Thymus (tissue), 11 donors: ENCODE measurements around the gene OTOP2. TPM values are rescaled to one million over a fixed set of nuclear protein-coding genes. Genes with fewer than 3 reads are reported as not detected.

ENCODE experiments used
- DNase-seq, 9 donors: peaks; one replicate each; pipeline ENCODE4 v3.0.0-alpha.2; 2013; ENCODE audit warnings: low spot score in 9 of 9, low read depth in 6 of 9, missing footprints in 1 of 9
- H3K27ac ChIP-seq, 2 donors: one replicate each; pipeline ENCODE4 v1.5.1; 2013; ENCODE audit warnings: control low read depth in 1 of 2, low read depth in 1 of 2, low read length in 1 of 2, mild to moderate bottlenecking in 1 of 2, moderate library complexity in 1 of 2
- H3K27me3 ChIP-seq, 2 donors: one replicate each; pipeline ENCODE4 v1.5.1; 2013; ENCODE audit warnings: low read length in 1 of 2; ENCODE audit not compliant: control insufficient read depth in 2 of 2, insufficient read depth in 1 of 2
- H3K36me3 ChIP-seq, 2 donors: one replicate each; pipeline ENCODE4 v1.5.1; 2013; ENCODE audit warnings: low read length in 1 of 2, mild to moderate bottlenecking in 1 of 2, moderate library complexity in 1 of 2; ENCODE audit not compliant: control insufficient read depth in 2 of 2, insufficient read depth in 2 of 2
- H3K4me1 ChIP-seq, 2 donors: one replicate each; pipeline ENCODE4 v1.5.1; 2013; ENCODE audit warnings: low read length in 2 of 2; ENCODE audit not compliant: control insufficient read depth in 2 of 2, insufficient read depth in 2 of 2
- H3K4me3 ChIP-seq, 2 donors: one replicate each; pipeline ENCODE4 v1.5.1; 2013; ENCODE audit warnings: low read length in 2 of 2, control low read depth in 1 of 2, mild to moderate bottlenecking in 1 of 2
- H3K9me3 ChIP-seq, 2 donors: one replicate each; pipeline ENCODE4 v1.5.1; 2013; ENCODE audit warnings: low read length in 1 of 2, mild to moderate bottlenecking in 1 of 2; ENCODE audit not compliant: control insufficient read depth in 2 of 2, insufficient read depth in 1 of 2
- WGBS: extraction: QIAGEN DNeasy Blood & Tissue Kit; methylation state at CpG from one replicate; pipeline ENCODE4 v1.1.7; 2013; 5-methylcytosine and 5-hydroxymethylcytosine counted together
- polyA plus RNA-seq: library from polyadenylated mRNA; stranded (reverse); fragments of 200-250 nt; gene quantifications from one replicate; pipeline ENCODE4 v1.2.3, GENCODE V29; 2013
- total RNA-seq: library from RNA; stranded (reverse); fragments of 120-200 nt; gene quantifications from one replicate; pipeline ENCODE4 v1.2.4, GENCODE V29; 2013
- donor health status: healthy.

Gene OTOP2
- total and polyA plus RNA-seq, 2 donors: 0.05 to 0.23 TPM

- Histone ChIP-seq H3K36me3 (no peaks in the 10 kb centered on the region), H3K27ac (peak within 1 kb of the TSS in 1 of 2 donors; percentile 32), H3K9me3 (no peaks in the 10 kb centered on the region), H3K4me1 (peaks cover 6 to 16% of the 10 kb centered on the region in 2 donors), H3K27me3 (peaks cover 2 to 53% of the 10 kb centered on the region in 2 donors), H3K4me3 (peak within 1 kb of the TSS; percentile 46 to 56)
- peak in 7 of 9 donors; percentile 56 to 90 (median 78) for DNase-seq
- 4% methylated on average over 95 of the region's 95 CpGs for WGBS
Measured at GRCh38 chr17:74972107-74972972, 48.3 kb downstream of the OTOP2 start, which contains the start of gene HID1. HID1 (minus strand) TSS chr17:74972759; CDS start chr17:74972656, 103 bp downstream.

DNA sequence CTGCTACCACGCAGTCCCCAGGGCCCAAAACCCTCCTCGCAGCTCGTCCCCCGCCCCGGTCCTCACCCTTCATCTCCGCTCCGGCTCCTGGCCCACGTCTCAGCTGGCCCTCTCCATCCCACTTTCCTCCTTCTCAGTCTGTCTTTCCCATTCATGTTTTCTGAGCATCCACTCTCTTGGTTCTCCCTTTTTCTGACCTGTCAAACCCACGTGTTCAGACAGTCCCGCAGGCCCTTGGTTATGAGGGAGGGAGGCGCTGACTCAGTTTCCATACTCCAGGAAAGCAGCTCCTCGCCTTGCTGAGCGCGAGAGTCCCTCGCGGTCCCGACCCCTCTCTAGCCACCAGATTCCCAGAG is 48.9 kb downstream of the OTOP2 start:
- WGBS: 14% methylated on average over 17 of the region's 17 CpGs
- peak overlapping the region in 1 of 2 donors; percentile 32 for H3K27ac ChIP-seq
- peaks cover 2 to 54% of the 10 kb centered on the region in 2 donors for H3K27me3 ChIP-seq
- peak overlapping the region; percentile 32 to 56 for H3K4me3 ChIP-seq
- peaks cover 6 to 16% of the 10 kb centered on the region in 2 donors for H3K4me1 ChIP-seq
- H3K9me3 ChIP-seq: no peaks in the 10 kb centered on the region
- no peaks in the 10 kb centered on the region for H3K36me3 ChIP-seq
- no peak for DNase-seq

- no peak for DNase-seq
- H3K27ac ChIP-seq: no peak overlapping the region
- H3K4me3 ChIP-seq: no peak overlapping the region
- 88% methylated on average over 4 of the region's 4 CpGs for WGBS
- H3K9me3 ChIP-seq: no peaks in the 10 kb centered on the region
- H3K4me1 ChIP-seq: peaks cover 6 to 16% of the 10 kb centered on the region in 2 donors
- peaks cover 2 to 70% of the 10 kb centered on the region in 2 donors for H3K27me3 ChIP-seq
- no peaks in the 10 kb centered on the region for H3K36me3 ChIP-seq
Measured at GRCh38 chr17:74975943-74976342, 51.9 kb downstream of the OTOP2 start.

GRCh38 chr17:74977802-74978201 is 53.7 kb downstream of the OTOP2 start:
- peaks cover 18 to 19% of the 10 kb centered on the region in 2 donors for H3K4me1 ChIP-seq
- H3K36me3 ChIP-seq: no peaks in the 10 kb centered on the region
- no peak for DNase-seq
- H3K27me3 ChIP-seq: peaks cover 7 to 71% of the 10 kb centered on the region in 2 donors
- 93% methylated on average over 3 of the region's 3 CpGs for WGBS
- no peak overlapping the region for H3K27ac ChIP-seq
- H3K4me3 ChIP-seq: no peak overlapping the region
- H3K9me3 ChIP-seq: no peaks in the 10 kb centered on the region

GRCh38 chr17:74978240-74978639 is 54.2 kb downstream of the OTOP2 start:
- Histone ChIP-seq H3K27me3 (peaks cover 7 to 71% of the 10 kb centered on the region in 2 donors), H3K9me3 (no peaks in the 10 kb centered on the region), H3K27ac (no peak overlapping the region), H3K4me1 (peaks cover 13 to 15% of the 10 kb centered on the region in 2 donors), H3K4me3 (no peak overlapping the region), H3K36me3 (no peaks in the 10 kb centered on the region)
- WGBS: 87% methylated on average over 3 of the region's 3 CpGs
- no peak for DNase-seq

DNA sequence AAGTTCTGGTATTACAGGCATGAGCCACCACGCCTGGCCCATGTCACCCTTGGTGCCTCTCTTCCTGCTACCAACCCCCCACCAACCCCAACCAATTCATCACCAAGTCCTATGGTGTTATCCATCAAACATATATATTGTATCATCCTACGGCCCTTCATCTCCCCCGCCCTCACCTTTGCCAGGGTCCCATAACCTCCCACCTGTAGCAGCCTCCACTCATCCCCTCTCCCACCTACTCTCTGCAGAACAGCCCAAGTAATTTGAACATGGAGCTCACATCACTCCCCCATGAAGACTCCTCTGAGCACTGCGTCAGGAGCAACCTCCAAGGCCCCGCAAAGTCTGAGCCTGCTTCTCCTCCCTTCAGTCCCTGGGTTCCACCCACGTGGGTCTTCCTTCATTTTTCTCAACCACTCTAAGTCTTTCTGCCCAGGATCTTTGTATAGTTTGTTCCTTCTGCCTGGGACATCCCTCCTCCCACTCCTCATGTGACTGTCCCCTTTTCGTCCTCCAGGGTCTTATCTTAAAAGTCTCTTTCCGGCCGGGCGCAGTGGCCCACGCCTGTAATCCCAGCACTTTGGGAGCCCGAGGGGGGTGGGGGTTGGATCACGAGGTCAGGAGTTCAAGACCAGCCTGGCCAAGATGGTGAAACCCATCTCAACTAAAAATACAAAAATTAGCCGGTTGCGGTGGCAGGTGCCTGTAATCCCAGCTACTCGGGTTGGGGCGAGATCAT is 55.5 kb downstream of the OTOP2 start:
- peaks cover 7 to 71% of the 10 kb centered on the region in 2 donors for H3K27me3 ChIP-seq
- H3K4me3 ChIP-seq: no peak overlapping the region
- H3K27ac ChIP-seq: no peak overlapping the region
- H3K36me3 ChIP-seq: no peaks in the 10 kb centered on the region
- no peak for DNase-seq
- 90% methylated on average over 17 of the region's 17 CpGs for WGBS
- no peaks in the 10 kb centered on the region for H3K9me3 ChIP-seq
- peaks cover 12 to 14% of the 10 kb centered on the region in 2 donors for H3K4me1 ChIP-seq

DNA sequence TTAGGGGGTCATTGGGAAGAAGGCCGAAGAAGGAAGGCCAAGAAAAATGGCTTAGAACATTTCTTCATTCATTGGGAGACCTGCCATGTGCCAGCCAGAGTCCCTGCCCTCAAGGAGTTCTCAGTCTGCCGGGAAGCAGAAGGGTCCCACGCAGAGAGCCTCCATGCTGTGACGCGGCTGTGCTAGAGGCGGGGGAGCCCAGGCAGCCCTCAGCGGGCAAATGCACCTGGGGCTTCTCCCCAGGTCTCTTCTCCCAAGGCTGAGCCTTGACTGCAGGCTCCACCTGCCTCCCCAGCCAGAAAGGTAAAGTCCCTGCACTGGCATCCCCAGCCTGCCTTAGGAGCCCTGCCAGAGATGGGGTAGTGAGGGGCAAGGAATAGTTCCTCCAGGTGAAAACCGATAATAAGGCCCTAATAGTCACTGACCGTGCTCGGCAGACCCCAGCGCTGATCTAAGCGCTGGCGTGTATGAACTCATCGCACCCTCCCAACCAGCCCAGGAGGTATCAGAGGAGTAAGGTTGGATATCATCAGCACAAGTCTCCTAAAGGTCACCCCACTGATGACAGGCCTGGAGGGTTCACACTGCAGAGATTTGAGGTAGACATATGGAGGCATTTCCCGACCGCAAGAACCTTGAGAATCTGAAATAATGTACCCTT is 57.4 kb downstream of the OTOP2 start:
- peaks cover 8 to 75% of the 10 kb centered on the region in 2 donors for H3K27me3 ChIP-seq
- H3K9me3 ChIP-seq: no peaks in the 10 kb centered on the region
- H3K4me1 ChIP-seq: peaks cover 12 to 14% of the 10 kb centered on the region in 2 donors
- no peaks in the 10 kb centered on the region for H3K36me3 ChIP-seq
- peak overlapping the region; percentile 54 for H3K4me3 ChIP-seq
- WGBS: 44% methylated on average over 16 of the region's 16 CpGs
- DNase-seq: no peak
- no peak overlapping the region for H3K27ac ChIP-seq

DNA sequence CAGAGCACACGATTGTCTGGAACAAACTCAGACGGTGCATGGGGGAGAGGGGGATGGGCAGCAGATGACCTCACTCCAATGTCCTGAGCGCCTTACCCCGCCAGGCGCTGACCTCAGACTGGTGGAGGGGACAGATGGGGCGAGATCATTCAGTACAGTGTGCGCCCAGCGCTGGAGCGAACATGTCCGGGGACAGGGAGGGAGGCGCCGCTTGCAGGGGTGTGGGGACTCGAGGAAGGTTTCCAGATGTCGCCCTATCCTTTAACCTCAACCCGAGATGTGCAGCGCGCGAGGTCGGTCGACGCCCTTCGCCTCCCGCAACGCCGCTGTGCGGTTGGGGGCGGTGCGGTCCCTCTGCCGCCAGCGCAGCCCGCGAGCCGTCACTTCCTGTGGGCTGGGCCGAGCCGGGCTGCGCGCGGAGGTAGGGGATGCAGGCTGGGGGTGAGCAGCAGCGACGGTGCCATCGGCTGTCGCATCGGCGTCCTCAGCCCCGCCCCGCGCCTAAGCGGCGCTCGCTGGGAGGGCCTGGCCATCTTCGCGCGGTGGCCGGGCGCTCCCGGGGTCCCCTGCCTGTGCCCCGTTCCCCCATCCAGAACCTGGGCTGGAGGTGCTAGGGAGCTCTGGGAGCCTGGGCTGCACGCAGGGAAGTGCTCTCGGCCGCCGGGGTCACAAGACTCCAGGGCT is 58.0 kb downstream of the OTOP2 start:
- Histone ChIP-seq H3K4me1 (peaks cover 13 to 18% of the 10 kb centered on the region in 2 donors), H3K4me3 (peak overlapping the region; percentile 54), H3K36me3 (no peaks in the 10 kb centered on the region), H3K27ac (peak overlapping the region; percentile 30 to 73), H3K9me3 (no peaks in the 10 kb centered on the region), H3K27me3 (peaks cover 10 to 82% of the 10 kb centered on the region in 2 donors)
- DNase-seq: peak in 5 of 9 donors; percentile 45 to 83 (median 71)
- WGBS: under 1% methylated on average over 61 of the region's 61 CpGs
